Ammon's horn (tissue), 1 donor: Measurements from ENCODE around the gene MALT1.
A peak's percentile ranks its signal among the peaks of the same experiment; 100 is the strongest.
"Not testable (repeated sequence)": the region's sequence is repeated elsewhere in the genome, so short reads cannot be mapped to it uniquely, and the experiment has no call there.

Source experiments
- DNase-seq: peaks from one replicate; pipeline ENCODE4 v3.0.0-alpha.2; 2016; ENCODE audit warnings: low spot score

MALT1 gene

GRCh38 chr18:58671111-58671631 is at the start of gene MALT1:
Gene MALT1 (plus strand): TSS chr18:58671465. CDS start chr18:58671644, 179 bp downstream.
- DNase-seq, result peak; percentile 94

- DNase-seq, result no peak
These were observed 47.3 kb upstream of the MALT1 start for GRCh38 chr18:58624011-58624410.

- no peak for DNase-seq
These were observed 45.4 kb upstream of the MALT1 start for GRCh38 chr18:58625839-58626238.

- no peak for DNase-seq
These were observed 41.2 kb upstream of the MALT1 start for GRCh38 chr18:58630071-58630470.

DNA sequence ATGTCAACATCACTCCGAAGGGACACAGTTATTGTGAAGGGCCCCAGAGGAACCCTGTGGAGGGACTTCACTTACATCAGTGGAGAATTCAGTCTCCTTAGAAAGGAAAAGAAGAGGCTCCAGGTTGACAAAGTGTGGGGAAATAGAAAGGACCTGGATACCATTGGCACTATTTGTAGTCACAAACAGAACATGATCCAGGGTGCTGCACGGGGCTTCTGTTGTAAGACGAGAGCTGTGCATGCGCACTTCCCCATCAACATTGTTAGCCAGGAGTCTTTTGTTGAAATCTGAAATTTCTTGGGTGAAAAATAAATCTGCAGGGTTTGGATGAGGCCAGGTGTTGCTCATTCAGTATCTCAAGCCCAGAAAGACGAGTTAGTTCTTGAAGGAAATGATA is 40.0 kb upstream of the MALT1 start:
- DNase-seq, result no peak

DNA sequence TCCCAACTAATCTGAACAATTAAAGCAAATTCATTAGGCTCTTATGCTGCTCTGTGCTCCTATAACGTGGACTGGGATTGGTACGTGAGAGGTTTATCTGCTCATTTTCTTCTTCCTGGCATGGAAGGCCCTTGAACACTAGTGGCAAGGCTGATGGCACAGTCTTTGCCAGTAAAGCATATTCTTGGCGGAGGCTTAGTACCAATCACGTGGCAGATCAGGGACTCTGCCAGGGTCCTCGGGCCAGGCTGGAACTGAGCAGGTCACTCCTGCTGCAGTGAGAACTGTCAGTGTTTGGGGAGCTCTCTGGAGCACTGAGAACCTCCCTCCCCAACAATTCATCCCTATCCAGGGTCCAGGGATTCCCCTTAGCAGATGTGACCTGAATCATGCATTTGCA is 38.7 kb upstream of the MALT1 start:
- peak; percentile 17 for DNase-seq

DNA sequence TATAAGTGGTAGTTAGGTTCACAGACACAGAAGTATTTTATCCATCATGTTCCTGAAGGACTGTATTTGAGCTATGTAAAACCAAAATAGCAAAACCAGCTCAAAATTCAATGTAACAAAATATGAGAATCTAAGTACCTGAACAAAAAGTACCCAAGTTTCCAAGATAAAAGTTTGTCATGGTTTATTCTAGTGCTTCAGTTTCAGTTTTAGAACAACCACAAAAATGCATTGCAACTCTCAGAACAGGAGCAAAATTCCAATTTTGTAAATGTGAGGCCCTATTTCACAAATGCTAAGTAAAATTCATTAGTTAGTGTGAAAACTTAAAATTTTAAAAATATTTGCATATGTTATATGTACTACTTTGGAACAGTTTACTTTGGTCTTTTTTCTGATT is 37.4 kb upstream of the MALT1 start:
- DNase-seq, result no peak

DNA sequence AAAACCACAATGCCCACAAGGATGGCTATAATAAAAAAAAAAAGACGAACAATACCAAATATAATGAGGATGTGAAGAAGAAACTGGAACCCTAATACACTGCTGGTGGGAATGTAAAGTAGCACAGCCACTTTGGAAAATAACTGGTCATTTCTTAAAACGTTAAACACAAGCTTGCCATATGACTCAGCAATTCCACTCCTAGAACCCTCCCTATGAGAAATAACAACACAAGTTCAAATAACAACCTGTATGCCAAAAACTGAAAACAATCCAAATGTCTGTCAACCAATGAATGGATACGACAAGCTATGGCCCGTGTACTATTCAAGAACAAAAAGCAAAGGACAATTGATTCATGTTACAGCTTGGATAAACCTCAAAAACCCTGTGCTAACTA is 35.4 kb upstream of the MALT1 start:
- no peak for DNase-seq

GRCh38 chr18:58637197-58637596 is 34.1 kb upstream of the MALT1 start:
- DNase-seq, result no peak

DNA sequence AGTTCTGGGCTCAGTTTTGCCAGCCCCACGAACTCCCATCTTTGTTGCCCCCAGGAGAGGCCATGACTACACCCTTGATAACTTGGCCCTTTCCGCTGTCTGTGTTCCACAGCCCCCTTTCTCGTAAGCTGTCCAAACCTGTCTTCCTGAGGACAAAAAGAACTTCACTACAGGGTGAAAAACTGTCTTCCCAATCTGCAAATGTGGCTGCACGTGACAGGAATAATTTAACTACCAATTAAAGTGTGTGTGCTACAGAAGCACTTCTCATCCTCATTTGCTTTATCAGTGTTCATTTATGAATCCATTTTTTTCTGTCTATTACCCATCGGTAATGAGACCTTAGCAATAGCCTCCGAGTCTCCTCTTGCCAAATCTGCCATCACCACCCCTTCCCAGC is 33.3 kb upstream of the MALT1 start:
- no peak for DNase-seq

DNA sequence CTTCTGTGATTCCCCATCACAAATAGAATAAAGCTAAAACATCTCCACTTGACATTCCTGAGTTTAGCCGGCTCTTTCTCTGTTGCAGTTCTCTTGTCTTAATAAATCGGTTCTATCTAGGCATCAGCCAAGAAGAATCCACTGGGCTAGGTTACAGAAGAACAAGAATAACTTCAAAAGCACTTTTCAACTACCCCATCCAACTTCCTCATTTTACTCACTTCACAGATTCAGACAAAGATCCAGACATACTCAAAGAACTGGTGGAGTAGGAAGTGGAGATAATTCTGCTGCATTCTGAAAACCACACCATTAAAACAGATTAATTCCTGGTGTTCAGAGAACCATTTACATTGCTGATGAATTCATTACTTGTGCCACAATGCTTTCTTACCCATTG is 32.8 kb upstream of the MALT1 start:
- peak; percentile 40 for DNase-seq

- no peak for DNase-seq
These were observed 32.0 kb upstream of the MALT1 start for GRCh38 chr18:58639237-58639636.

DNA sequence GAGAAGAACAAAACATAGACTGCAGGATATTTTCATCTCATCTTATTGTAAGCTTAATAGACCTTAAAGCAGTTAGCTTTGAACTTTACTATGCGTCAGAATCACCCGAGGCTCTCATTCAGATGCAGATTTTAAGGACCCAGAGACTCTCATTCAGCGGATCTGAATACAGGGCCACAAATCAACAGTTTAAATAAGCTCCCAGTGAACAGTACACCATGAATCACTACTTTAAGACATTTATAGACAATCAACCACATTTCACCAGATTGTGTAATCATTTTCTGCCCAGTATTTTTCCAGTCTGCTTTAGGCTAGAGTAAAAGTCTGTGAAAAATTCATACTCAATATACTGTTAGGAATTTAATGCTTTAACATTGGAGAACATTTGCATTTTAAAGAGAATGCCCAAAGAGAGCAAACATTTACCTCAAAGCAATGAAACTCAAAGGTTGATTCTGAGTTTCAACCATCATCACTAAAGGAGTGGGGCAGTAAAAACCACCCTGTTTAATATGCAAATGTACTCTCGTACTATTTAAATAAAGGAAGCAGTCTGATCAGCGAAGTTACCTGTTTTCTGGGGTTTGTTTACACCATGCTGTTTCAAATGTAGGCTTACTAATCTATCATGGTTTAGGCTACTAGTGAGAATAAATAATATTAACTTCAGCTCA is 31.4 kb upstream of the MALT1 start:
- DNase-seq, result peak; percentile 34

GRCh38 chr18:58640428-58640805 is 30.8 kb upstream of the MALT1 start:
- DNase-seq, result no peak

DNA sequence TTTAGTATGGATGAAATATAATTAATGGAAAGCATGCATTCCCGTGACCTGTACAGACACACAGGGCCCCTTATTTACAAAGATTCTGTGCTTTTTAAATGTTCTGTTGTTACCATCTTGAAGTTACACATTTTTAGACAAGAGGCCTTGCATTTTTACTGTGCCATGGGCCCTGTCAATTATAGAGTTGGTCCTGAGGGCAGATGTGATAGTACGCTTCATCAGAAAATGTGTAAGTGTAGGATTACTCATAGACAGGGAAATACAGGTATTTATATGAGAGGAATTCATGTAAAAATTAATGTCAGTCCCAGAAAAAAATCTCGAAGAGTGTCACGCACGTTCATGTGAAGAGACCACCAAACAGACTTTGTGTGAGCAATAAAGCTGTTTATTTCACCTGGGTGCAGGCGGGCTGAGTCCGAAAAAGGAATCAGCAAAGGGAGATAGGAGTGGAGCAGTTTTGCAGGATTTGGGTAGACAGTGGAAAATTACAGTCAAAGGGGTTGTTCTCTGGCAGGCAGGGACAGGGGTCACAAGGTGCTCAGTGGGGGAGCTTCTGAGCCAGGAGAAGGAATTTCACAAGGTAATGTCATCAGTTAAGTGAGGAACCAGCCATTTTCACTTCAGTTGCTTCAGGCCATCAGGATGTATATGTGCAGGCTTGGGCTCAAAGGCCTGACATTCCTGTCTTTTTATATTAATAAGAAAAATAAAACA is 30.2 kb upstream of the MALT1 start:
- DNase-seq, result no peak

DNA sequence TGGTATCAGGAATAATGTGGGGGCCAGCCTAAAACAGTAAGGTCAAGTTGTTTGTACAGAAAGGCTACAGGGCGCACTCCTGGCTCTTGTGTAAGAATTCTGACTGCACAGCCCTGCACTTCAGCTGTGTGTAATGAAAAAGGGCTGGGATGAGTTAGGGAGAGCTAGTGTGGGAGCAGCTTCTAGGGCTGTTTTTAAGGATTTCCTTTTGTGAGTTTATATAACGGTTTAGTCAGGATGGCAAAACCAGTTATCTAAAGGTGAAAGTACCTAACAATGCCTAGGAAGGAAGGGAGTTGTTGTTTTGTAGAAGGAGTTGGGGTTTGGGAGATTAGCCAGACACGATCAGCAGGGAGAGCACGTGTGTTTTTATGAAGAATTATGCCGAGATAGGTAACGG is 27.7 kb upstream of the MALT1 start:
- not testable (repeated sequence) for DNase-seq

DNA sequence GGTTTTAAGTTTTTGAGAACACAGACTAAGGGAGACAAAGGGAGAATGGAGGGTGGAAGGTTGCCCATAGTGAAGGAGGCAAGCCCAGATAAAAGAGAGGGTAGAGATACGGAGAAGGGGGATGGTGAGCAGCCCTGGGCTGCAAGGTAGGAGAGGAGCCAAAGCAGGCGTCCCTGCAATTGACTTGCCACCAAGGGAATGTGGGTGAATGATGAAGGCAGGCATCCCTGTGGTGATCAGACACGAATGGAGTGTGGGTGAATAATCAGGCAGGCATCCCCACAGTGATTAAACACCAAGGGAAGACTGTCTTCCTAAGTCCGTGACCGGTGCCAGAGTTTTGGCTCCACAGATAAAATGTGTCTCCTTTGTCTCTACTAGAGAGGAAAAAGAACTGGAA is 25.9 kb upstream of the MALT1 start:
- no peak for DNase-seq

GRCh38 chr18:58646334-58646862 is 24.9 kb upstream of the MALT1 start:
- no peak for DNase-seq

DNA sequence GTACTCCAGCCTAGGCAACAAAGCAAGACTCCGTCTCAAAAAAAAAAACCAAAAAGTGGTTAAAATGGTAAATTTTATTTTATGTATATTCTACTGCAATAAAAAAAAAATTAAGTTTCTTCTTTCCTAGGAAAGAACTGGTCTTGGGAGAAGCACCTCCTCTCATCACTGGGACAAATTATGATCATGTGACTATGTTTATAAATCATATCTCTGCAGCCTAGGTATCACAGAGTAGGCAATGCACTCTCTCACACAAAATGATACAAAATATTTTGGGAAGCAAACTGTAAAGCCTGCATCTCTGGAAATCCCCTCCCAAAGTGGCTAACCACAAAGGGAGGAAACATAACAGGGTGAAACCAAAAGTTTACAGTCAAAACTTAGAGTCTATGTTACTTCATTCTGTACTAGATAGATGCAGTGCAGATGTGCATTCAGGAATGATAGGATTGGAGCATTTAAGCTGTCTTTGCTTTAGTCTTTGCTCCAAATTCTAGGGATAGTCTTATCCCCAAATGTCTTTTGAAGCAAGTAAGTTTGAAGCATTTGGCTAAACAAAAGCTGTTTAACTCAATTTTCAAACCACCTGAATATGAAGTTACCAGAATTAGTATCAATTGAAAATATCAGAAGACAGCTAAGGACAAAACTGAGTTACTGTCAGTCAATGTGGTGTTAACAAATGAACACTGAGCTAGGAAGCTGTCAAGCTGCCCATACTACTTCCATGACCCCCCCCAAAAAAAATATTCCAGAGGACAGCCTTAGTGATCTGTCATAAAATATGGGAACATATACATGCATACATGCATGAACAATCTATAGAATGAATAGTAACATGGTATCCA is 21.1 kb upstream of the MALT1 start:
- DNase-seq, result no peak

DNA sequence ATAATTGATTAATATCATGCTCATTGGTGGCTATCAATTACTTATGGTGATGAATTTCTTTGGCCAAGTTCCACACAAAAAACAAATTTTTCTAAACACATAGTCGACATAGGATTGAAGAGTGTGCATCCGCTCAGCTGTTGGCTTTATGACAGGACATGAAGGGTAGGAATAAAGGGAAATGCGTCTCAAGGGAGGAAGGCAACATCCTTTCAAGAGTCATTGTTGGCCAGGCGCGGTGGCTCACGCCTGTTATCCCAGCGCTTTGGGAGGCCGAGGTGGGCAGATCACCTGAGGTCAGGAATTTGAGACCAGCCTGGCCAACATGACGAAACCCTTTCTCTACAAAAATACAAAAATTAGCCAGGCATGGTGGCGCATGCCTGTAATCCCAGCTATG is 20.4 kb upstream of the MALT1 start:
- not testable (repeated sequence) for DNase-seq

- not testable (repeated sequence) for DNase-seq
These were observed 18.0 kb upstream of the MALT1 start for GRCh38 chr18:58653144-58653722.
